ENCODE data around the gene RPL36A.

Gene RPL36A

DNA sequence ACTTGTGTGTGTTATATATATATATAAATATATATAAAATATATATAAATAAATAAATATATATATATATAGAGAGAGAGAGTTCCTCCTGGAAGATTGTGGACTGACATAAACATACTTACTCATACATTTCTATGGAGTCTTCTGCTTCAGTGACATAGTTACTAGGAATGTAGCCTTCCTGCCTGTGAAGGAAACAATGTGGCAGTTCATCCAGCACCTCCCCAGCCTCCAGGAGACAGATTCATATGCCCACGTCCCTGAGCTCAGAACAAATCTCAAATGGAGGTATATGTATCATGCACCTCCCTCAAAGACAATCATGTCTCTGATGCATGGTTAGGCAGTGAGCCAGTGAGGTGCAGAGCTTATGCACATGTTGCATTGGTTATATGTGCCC is 30.8 kb upstream of the RPL36A start:
- Histone ChIP-seq H3K36me3 (no peaks in the 10 kb centered on the region), H3K9me3 (no peaks in the 10 kb centered on the region), H3K27me3 (no peaks in the 10 kb centered on the region), H3K27ac (no peak overlapping the region), H3K4me3 (no peak overlapping the region), H3K4me1 (no peaks in the 10 kb centered on the region)
- intact Hi-C loops (cut with DNase I; ENCODE audit: low total_unique reads) = no loop called here
- TF ChIP-seq, protein P1, sequence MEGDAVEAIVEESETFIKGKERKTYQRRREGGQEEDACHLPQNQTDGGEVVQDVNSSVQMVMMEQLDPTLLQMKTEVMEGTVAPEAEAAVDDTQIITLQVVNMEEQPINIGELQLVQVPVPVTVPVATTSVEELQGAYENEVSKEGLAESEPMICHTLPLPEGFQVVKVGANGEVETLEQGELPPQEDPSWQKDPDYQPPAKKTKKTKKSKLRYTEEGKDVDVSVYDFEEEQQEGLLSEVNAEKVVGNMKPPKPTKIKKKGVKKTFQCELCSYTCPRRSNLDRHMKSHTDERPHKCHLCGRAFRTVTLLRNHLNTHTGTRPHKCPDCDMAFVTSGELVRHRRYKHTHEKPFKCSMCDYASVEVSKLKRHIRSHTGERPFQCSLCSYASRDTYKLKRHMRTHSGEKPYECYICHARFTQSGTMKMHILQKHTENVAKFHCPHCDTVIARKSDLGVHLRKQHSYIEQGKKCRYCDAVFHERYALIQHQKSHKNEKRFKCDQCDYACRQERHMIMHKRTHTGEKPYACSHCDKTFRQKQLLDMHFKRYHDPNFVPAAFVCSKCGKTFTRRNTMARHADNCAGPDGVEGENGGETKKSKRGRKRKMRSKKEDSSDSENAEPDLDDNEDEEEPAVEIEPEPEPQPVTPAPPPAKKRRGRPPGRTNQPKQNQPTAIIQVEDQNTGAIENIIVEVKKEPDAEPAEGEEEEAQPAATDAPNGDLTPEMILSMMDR (IDR thresholded peaks at IDR 0.05) = no peak
- no peak for DNase-seq

DNA sequence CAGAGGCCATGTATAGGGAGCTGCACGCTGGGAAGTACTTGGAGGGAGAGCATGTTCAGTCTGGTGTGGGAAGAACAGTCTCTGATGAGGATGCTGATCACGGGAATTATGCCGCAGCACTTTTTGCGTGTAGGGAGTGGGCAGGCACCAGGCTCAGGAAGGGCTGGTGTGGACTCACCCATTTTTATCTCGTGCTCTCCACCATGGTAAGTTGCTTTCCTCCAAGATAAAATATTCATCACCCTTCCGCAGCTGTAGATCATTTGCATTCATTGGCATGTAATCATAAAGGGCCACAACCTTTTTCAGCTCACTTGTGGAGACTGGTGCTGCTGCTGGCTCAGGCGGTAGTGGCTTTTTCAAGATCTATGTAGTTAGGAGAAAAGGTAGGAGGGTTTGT is 30.4 kb upstream of the RPL36A start:
- intact Hi-C loops (cut with DNase I; ENCODE audit: low total_unique reads) = no loop called here
- H3K4me1 ChIP-seq = no peaks in the 10 kb centered on the region
- DNase-seq = no peak
- H3K27me3 ChIP-seq = no peaks in the 10 kb centered on the region
- no peaks in the 10 kb centered on the region for H3K36me3 ChIP-seq
- TF ChIP-seq, protein P1 (IDR thresholded peaks at IDR 0.05) = no peak
- no peak overlapping the region for H3K4me3 ChIP-seq
- no peak overlapping the region for H3K27ac ChIP-seq
- no peaks in the 10 kb centered on the region for H3K9me3 ChIP-seq

DNA sequence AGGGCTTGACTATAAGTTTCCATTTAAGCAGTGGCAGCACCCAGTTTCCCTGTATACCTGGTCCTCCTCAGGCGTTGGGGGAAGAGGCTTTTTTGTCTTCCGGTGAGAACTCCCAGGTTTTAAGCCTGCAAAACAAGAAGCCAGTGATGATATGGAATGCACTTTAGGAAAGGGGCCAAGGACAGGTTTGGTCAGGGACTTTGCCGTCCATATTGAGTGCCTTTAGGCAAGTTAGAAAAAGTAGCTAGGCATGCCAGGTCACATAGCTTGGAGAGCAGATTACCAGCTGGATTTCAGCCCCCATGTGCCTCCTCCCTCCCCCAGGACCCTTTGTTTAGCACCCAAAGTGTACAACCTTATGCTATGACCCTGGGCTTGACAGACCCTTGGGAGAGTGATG is 28.7 kb upstream of the RPL36A start:
- H3K4me1 ChIP-seq = no peaks in the 10 kb centered on the region
- no peak for DNase-seq
- TF ChIP-seq, protein P1 (IDR thresholded peaks at IDR 0.05) = no peak
- H3K9me3 ChIP-seq = no peaks in the 10 kb centered on the region
- intact Hi-C loops (cut with DNase I; ENCODE audit: low total_unique reads) = no loop called here
- no peak overlapping the region for H3K27ac ChIP-seq
- no peaks in the 10 kb centered on the region for H3K36me3 ChIP-seq
- no peak overlapping the region for H3K4me3 ChIP-seq
- no peaks in the 10 kb centered on the region for H3K27me3 ChIP-seq

DNA sequence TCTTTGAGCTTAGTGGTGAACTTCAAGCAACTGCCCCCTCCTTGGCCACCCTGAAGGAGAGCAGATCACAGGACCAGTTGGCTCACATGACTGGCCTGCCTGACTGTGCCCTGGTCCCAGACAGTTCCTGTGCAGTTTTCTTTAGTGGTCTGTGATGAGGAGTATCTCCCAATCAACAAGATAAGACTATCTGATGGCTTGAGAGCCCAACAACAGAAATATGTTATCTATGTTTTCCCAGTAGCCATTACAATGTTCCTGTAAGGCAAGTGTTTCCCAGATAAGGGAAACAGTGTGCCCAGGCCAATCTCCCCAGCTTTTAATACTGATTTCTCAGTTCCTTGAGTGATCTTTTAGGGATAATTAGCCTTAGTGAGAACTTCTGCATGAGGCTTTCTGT is 28.1 kb upstream of the RPL36A start:
- no peak overlapping the region for H3K27ac ChIP-seq
- H3K4me3 ChIP-seq = no peak overlapping the region
- no peaks in the 10 kb centered on the region for H3K27me3 ChIP-seq
- TF ChIP-seq, protein P1 (IDR thresholded peaks at IDR 0.05) = no peak
- H3K36me3 ChIP-seq = no peaks in the 10 kb centered on the region
- H3K9me3 ChIP-seq = no peaks in the 10 kb centered on the region
- no peaks in the 10 kb centered on the region for H3K4me1 ChIP-seq
- intact Hi-C loops (cut with DNase I; ENCODE audit: low total_unique reads) = no loop called here
- no peak for DNase-seq

DNA sequence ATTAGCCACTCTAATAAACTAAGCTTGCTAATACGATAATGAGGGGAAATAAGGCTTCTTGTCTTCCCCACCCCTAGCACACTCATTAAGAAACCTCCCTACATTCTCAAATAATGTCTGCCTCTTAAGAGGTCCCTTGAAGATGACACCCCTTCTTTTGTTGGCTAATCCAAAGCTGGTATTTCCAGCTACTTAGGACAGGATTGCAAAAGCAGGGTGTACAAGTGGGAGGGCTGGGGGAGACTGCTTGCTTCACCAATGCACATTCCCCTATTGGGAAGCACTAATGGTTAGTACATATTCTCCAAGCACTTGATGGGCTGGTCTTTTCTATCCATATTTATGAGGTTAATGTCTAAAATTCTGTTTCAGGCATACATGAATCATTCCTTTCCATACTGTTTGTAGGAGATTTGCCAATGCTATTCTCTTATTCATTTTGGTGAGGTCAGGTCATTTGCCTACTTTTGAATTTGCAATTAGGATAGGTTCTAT is 25.5 kb upstream of the RPL36A start:
- intact Hi-C loops (cut with DNase I; ENCODE audit: low total_unique reads) = no loop called here

More for the DNA sequence above, 25.5 kb upstream of the RPL36A start:
- Histone ChIP-seq H3K4me3 (no peak overlapping the region), H3K27ac (no peak overlapping the region), H3K4me1 (no peaks in the 10 kb centered on the region), H3K27me3 (no peaks in the 10 kb centered on the region), H3K36me3 (no peaks in the 10 kb centered on the region), H3K9me3 (no peaks in the 10 kb centered on the region)
- DNase-seq = no peak
- TF ChIP-seq, protein P1 (IDR thresholded peaks at IDR 0.05) = no peak

Measured in tibial artery (tissue), 4 donors.